B cell (primary cell): ENCODE results near the gene HNRNPLL.

ENCODE experiments used
- CTCF ChIP-seq: fragments of 200-600 bp; IDR thresholded peaks from one replicate; pipeline ENCODE4 v1.8.0; 2022; ENCODE audit warnings: antibody characterized with exemption, mild to moderate bottlenecking
- EZH2 ChIP-seq: IDR thresholded peaks from 2 replicates; pipeline ENCODE4 v1.6.1; 2012; ENCODE audit warnings: borderline replicate concordance, low read depth, mild to moderate bottlenecking, moderate library complexity, low read length; ENCODE audit not compliant: insufficient read depth, poor library complexity, severe bottlenecking

GRCh38 chr2:38561691-38562090, 41.0 kb downstream of the HNRNPLL start:
- TF ChIP-seq CTCF = no peak
- no peak for TF ChIP-seq EZH2
